ENCODE measurements around the gene ZNF430. TPM values are rescaled to one million over a fixed set of nuclear protein-coding genes. Genes with fewer than 3 reads are reported as not detected.

The ZNF430 gene
- total RNA-seq, 1 experiment from 2014 or later: 9.5 TPM

- no peak for TF ChIP-seq CTCF (IDR thresholded peaks at IDR 0.05; ENCODE audit: insufficient read depth in 1 of 2, low read depth in 1 of 2, low read length in 1 of 2, severe bottlenecking in 1 of 2, unreplicated experiment in 1 of 2)
- no peaks in the 10 kb centered on the region for H3K36me3 ChIP-seq (ENCODE audit: control insufficient read depth, insufficient read depth, low read length)
- H3K36me3 Mint-ChIP-seq (ENCODE audit: insufficient read depth, unreplicated experiment): peaks cover 56% of the 10 kb centered on the region
- POLR2A ChIA-PET: no interaction called here
- no peaks in the 10 kb centered on the region for H3K9me3 Mint-ChIP-seq (ENCODE audit: unreplicated experiment)
- no TSS peak for BruUV-seq (replicated peaks)
- no peaks in the 10 kb centered on the region; the same call in 1 of the 2 replicates for H3K4me1 ChIP-seq
- no peaks in the 10 kb centered on the region for H3K27me3 Mint-ChIP-seq (ENCODE audit: insufficient read depth, unreplicated experiment)
- H3K4me3 ChIP-seq (ENCODE audit: low read depth, low read length): no peak overlapping the region
- CTCF ChIA-PET: no interaction called here
- H3K27ac Mint-ChIP-seq (ENCODE audit: unreplicated experiment): peak overlapping the region; percentile 76
- H3K4me3 Mint-ChIP-seq (ENCODE audit: unreplicated experiment): no peak overlapping the region
- no peak for DNase-seq
- H3K4me1 Mint-ChIP-seq (ENCODE audit: low read depth, unreplicated experiment): peaks cover 15% of the 10 kb centered on the region
- intact Hi-C loops (cut with micrococcal nuclease; ENCODE audit: unreplicated experiment): loop anchor here (10.0 kb wide), 1 partner anchor 122 kb away; the partner anchor contains the start of gene ZNF431
- no peaks in the 10 kb centered on the region for H3K27me3 ChIP-seq (replicated peaks; ENCODE audit: control insufficient read depth, insufficient read depth, low read length)
- no peaks in the 10 kb centered on the region for H3K9me3 ChIP-seq
Observed at GRCh38 chr19:21022996-21023395, 2.5 kb downstream of the ZNF430 start.

GRCh38 chr19:21023901-21024300 lies 3.4 kb downstream of the ZNF430 start:
- Histone ChIP-seq H3K36me3 (ENCODE audit: control insufficient read depth, insufficient read depth, low read length) (no peaks in the 10 kb centered on the region), H3K27me3 (replicated peaks; ENCODE audit: control insufficient read depth, insufficient read depth, low read length) (no peaks in the 10 kb centered on the region), H3K4me3 (ENCODE audit: low read depth, low read length) (no peak overlapping the region), H3K9me3 (no peaks in the 10 kb centered on the region), H3K4me1 (no peaks in the 10 kb centered on the region; the same call in 1 of the 2 replicates)
- intact Hi-C loops (cut with micrococcal nuclease; ENCODE audit: unreplicated experiment): loop anchor here (10.0 kb wide), 1 partner anchor 121 kb away; the partner anchor contains the start of gene ZNF431
- Mint-ChIP-seq H3K4me1 (ENCODE audit: low read depth, unreplicated experiment) (peaks cover 15% of the 10 kb centered on the region), H3K27ac (ENCODE audit: unreplicated experiment) (no peak overlapping the region), H3K9me3 (ENCODE audit: unreplicated experiment) (no peaks in the 10 kb centered on the region), H3K4me3 (ENCODE audit: unreplicated experiment) (no peak overlapping the region), H3K27me3 (ENCODE audit: insufficient read depth, unreplicated experiment) (no peaks in the 10 kb centered on the region), H3K36me3 (ENCODE audit: insufficient read depth, unreplicated experiment) (peaks cover 62% of the 10 kb centered on the region)
- no peak for DNase-seq
- ChIA-PET CTCF (no interaction called here), POLR2A (no interaction called here)
- no peak for TF ChIP-seq CTCF (IDR thresholded peaks at IDR 0.05; ENCODE audit: insufficient read depth in 1 of 2, low read depth in 1 of 2, low read length in 1 of 2, severe bottlenecking in 1 of 2, unreplicated experiment in 1 of 2)
- no TSS peak for BruUV-seq (replicated peaks)

GRCh38 chr19:21028969-21029268 lies 8.5 kb downstream of the ZNF430 start:
- no peaks in the 10 kb centered on the region for H3K9me3 Mint-ChIP-seq (ENCODE audit: unreplicated experiment)
- no peak overlapping the region for H3K27ac Mint-ChIP-seq (ENCODE audit: unreplicated experiment)
- H3K4me1 Mint-ChIP-seq (ENCODE audit: low read depth, unreplicated experiment): peaks cover 4% of the 10 kb centered on the region
- H3K36me3 ChIP-seq (ENCODE audit: control insufficient read depth, insufficient read depth, low read length): no peaks in the 10 kb centered on the region
- H3K36me3 Mint-ChIP-seq (ENCODE audit: insufficient read depth, unreplicated experiment): peaks cover 52% of the 10 kb centered on the region
- DNase-seq: no peak
- intact Hi-C loops (cut with micrococcal nuclease; ENCODE audit: unreplicated experiment): loop anchor here (10.0 kb wide), 1 partner anchor 116 kb away; the partner anchor contains the start of gene ZNF431
- no peak overlapping the region for H3K4me3 Mint-ChIP-seq (ENCODE audit: unreplicated experiment)
- H3K4me3 ChIP-seq (ENCODE audit: low read depth, low read length): no peak overlapping the region
- TF ChIP-seq CTCF (IDR thresholded peaks at IDR 0.05; ENCODE audit: insufficient read depth in 1 of 2, low read depth in 1 of 2, low read length in 1 of 2, severe bottlenecking in 1 of 2, unreplicated experiment in 1 of 2): no peak
- no TSS peak for BruUV-seq (replicated peaks)
- H3K27me3 ChIP-seq (replicated peaks; ENCODE audit: control insufficient read depth, insufficient read depth, low read length): no peaks in the 10 kb centered on the region
- no peaks in the 10 kb centered on the region for H3K4me1 ChIP-seq
- no peaks in the 10 kb centered on the region for H3K9me3 ChIP-seq
- CTCF ChIA-PET: no interaction called here
- POLR2A ChIA-PET: no interaction called here
- H3K27me3 Mint-ChIP-seq (ENCODE audit: insufficient read depth, unreplicated experiment): no peaks in the 10 kb centered on the region

Measured in Caco-2 (cell line).